Brain pericyte (primary cell): ENCODE data around the gene B3GALT5.

Source experiments
- DNase-seq: peaks from one replicate; pipeline ENCODE4 v3.0.0-alpha.2; 2012; ENCODE audit warnings: low read depth, low spot score

Gene B3GALT5

DNA sequence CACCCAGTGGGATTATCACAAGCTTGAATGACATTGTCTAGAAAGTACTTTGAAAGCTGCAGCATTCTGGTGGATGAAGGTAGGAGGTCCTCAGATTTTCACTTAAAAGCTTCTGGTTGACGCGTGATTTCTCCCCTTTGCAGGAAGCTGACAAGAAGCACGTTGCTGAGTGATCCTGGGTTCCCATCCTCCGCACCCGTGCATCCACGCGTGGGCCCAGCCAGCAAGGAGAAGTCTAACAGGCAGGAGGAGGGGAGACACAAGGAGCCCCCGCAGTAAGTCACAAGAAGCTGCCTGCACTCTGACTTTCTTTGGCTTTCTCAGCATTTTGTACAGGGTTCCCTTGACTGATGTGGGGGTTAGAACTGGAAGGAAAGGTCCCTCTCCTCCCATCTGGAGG lies 7.8 kb upstream of the B3GALT5 start:
- no peak for DNase-seq

DNA sequence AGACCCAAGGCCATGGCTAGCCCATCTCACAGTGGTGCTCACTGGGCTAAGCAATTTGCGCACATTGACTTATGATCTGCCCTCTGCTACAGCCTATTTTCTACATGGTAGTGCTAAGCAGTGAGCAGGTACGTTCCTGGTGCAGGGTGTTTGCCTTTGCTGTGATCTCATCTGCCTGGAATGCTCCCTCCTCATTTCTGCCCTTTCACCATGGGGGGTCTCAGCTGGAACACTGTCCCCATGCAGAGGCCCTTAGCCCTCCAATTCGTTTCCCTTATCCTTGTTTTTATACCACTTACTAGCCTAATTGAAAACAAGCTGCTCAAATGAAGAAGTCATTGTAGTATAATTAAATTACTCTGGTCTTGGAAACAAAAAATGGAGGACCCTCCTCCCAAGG lies 2.0 kb upstream of the B3GALT5 start:
- DNase-seq = no peak

DNA sequence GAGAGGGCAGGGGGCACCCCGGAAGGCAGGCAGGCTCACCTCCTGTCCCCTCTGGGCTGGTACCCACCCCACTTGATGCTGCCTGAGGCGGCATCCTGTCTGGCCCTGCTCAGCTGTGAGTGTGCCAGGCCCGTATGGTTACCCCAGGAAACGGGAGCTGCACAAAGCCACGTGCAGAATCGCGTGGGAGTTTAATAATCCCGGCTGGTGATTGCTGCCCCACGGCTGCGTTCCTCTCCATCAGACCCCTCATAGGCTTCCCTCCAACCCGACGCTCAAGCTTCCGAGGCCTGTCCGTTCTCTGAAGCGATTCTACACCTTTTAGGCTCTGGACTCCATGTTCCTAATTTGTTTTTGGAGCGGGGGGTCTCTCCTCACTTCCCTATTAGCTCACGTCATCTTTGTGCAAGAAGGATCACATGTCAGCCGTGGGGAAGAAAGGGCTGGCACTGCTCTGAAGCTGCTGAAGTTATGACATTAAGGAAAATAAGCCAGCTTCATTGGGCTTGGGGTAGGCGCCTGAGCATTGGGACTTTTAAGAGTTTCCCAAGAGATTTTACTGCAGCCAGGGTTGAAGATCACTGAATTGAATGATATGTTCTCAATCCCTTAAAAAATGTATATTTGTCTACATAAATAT lies 1.1 kb upstream of the B3GALT5 start:
- DNase-seq = no peak

GRCh38 chr21:39613041-39613934 lies 548 bp downstream of the B3GALT5 start:
- no peak for DNase-seq

- DNase-seq = no peak
These were observed 3.6 kb downstream of the B3GALT5 start for GRCh38 chr21:39616211-39616772.

GRCh38 chr21:39620856-39621255 lies 8.1 kb downstream of the B3GALT5 start:
- DNase-seq = no peak

DNA sequence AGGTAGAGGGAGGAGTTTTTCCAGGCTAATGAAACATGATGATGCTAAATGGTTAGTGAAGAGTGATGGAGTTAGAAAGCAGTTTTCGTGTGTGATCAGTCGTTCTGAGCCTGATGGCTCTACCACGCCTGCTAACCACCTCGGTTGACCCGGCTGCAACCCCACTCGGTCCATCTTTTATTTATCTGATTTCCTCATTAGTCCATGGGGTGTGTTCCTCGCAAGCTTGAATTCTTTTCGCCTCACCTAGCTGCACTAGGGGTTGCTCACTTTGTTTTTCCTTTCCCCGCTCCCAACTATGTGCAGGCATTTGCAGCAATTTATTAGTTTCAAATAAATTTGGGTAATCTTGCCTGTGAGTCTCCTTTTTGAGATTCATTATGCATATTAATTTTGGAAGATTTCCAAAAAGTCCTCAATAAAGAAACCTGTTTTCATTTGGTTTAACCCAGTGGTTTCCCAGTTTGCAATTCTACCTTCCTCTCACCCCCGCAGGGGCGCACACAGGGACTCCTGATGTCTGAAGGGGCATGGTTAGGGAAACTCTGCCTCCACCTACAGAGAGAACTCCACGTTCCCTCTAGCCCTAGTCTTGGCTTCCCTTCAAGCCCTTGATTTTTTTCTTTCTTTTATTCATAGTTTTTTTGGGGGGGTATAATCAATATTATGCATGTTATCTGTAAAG lies 12.6 kb downstream of the B3GALT5 start:
- DNase-seq = no peak

DNA sequence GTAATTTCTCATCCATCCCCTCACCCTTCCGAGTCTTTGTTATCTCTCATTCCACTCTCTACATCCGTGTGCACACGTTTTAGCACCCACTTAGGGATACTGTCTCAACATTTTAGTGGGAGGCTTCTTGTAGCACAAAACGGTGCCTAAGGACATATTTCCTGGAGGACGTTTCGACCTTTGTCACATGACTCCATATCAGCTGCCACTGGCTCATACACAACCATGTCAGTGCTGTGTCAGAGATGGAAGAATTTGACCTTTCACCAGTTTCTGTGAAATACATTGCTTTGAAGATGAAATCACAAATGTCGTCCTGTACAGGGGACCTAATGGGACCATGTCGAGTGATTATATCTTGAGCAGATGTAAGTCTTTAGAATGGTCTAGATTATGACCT lies 15.6 kb downstream of the B3GALT5 start:
- DNase-seq = no peak

DNA sequence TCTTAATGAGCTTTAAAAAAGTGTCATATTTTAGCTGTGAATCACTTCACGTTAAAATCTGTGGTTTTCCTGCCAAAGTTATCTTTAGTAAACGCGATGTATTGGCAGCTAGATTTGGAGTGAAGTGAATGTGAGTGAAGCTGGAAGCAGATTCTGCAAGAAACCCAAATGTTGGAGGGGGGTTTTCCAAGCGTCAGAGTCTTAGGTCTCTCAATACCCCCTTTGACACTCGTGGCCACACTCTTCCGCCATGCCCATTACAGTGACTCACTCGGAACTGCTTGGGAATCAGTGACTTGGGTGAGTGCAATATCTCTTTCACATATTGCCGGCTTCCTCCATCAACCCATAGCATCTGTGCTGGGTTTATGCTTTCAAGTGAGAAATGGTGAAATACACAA lies 17.5 kb downstream of the B3GALT5 start:
- DNase-seq = no peak

GRCh38 chr21:39630827-39631226 lies 18.1 kb downstream of the B3GALT5 start:
- no peak for DNase-seq

GRCh38 chr21:39631842-39632562 lies 19.3 kb downstream of the B3GALT5 start:
- no peak for DNase-seq

DNA sequence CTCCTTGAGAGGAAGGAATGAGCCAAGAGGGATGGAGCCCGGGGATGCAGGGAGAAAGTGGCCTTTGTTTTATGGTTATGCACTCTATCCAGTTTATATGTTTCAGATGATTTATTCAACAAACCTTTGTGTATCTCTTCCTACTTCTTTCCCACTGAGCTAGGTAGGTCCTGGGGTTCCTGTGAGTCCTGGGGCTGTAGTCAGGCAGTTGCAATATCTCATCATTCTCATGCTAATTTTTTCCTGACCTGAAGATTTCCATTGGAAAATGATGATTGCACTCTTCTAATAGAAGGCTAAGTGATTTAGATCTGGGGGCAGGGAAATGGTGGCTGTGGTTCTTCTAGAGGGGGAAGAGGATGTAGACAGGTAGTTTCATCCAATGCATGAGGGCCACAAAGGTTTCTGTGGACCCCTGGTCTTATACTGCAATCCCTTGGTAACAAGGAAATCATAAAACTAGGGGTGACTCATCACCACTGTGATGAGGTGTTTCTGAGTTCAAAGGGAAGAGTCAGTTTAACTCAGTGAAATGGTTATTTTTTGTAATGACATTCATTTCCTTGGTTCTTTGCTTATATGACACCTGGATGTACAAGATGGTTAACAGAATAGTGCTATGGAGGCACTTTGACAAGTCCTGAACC lies 20.2 kb downstream of the B3GALT5 start:
- no peak for DNase-seq

DNA sequence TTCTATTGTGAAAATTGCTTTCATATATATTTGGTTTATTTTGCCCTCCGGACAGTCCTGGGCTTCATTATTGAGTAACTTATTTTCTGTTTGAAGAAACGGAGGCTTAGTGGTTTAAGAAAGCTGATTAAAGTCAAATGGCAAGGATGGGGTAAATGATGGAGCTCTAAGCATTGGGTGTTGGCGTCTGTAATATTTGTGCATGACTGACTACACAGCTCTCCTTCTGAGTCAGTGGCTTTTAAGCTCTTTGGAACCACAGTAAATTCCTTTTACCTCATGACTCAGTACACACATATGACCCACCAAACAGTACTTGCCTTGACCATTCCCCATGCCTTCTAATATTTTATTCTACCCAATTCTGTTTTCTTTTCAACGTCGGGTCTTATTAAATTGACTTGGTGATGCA lies 21.0 kb downstream of the B3GALT5 start:
- no peak for DNase-seq

- no peak for DNase-seq
These were observed 21.8 kb downstream of the B3GALT5 start for GRCh38 chr21:39634507-39634906.

DNA sequence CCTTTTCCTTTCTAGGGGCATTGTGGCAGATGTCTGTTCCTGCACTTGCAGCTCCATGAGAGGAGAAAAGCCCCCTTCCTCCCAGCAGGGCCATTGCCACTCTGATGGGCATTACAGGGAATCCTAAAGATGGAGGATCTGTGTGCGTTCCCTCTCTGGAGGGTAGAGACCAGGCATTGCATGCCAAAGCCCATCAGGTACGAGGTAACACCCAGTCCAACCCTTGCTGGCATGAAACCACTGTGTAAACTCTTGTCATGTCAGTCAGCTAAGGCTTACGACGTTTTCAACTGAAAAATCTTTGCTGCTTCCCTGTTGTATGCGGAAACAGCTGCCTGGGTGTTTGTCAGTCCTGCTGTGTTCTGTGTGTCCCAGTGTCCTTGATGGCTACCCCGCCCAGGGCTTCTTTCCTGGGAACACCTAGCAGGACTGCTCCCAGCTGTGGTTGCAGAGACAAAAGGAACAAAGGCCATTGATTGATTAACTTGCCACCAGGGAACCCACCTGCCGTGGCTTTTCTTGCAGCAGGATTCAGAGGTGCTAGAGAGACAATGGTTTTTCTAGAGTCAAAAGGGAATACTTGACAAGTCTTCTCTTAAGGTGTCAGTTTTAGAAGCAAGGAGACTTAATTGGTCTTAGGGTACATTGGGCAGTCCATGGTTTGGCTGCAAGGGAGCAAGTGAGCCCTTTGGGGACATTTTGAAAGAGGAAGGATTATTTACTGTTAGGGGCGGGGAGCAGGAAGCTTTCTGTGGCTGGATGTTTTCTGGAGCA lies 24.6 kb downstream of the B3GALT5 start:
- DNase-seq = no peak

DNA sequence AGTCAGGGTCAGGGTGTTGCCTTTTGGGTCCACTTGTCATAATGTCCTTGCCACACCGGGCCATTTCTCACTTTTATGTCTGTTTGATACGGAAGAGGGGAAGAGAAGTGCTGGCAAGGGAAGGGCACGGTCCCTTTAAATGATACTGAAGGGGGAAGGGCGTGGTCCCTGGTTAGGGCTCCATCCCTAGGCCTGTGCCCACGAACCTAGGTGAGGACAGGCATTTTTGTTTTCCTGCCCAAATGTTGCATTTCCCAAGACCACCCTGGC lies 25.2 kb downstream of the B3GALT5 start:
- DNase-seq = no peak

- DNase-seq = no peak
These were observed 25.5 kb downstream of the B3GALT5 start for GRCh38 chr21:39638281-39638680.

DNA sequence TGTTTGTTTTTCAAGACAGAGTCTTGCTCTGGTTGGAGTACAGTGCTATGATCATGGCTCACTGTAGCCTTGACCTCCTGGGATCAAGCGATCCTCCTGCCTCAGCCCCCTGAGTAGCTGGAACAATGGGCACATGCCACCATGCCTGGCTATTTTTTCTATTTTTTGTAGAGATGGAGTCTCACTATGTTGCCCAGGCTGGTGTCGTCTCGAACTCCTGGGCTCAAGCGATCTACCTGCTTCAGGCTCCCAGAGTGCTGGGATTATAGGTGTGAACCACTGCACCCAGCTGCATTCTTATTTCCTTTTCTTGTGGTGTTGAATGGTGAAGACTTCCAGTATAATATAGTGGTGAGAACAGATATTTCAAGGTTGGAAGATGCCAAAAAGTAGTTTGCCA lies 28.0 kb downstream of the B3GALT5 start:
- no peak for DNase-seq

GRCh38 chr21:39641827-39642450 lies 29.2 kb downstream of the B3GALT5 start:
- DNase-seq = no peak

GRCh38 chr21:39644062-39644560 lies 31.4 kb downstream of the B3GALT5 start:
- DNase-seq = no peak
